K562 (cell line): Measurements from ENCODE around the gene RITA1. TPM values are rescaled to one million over a fixed set of nuclear protein-coding genes. Genes with fewer than 3 reads are reported as not detected.

ENCODE experiments used
- ATAC-seq: fragments of 200-7000 bp; cut with Tn5 transposase; 3 replicates; pipeline ENCODE4 v1.9.1; 2020; ENCODE audit warnings: moderate library complexity
- BruUV-seq: library from RNA; stranded (reverse); fragments of 400-500 nt; replicated peaks from 2 replicates; lab custom pipeline; 2021; lab: Mats Ljungman, UMichigan
- CTCF ChIA-PET: fragments of 300-600 bp; formaldehyde crosslinking; extraction: SDS; loops from one replicate; lab custom pipeline; 2021; ENCODE audit warnings: low intra/inter-chr PET ratio; lab: Yijun Ruan, JAX
- POLR2A ChIA-PET: fragments of 300-600, 350-650 bp; sonication (Branson Sonifier 250); formaldehyde crosslinking; extraction: SDS; loops from one replicate; lab custom pipeline; 2021; ENCODE audit warnings: antibody characterized with exemption, inconsistent platforms; lab: Yijun Ruan, JAX
- DNase-seq, 4 experiments: peaks; one replicate each; pipeline versions ENCODE4 v3.0.0 to v3.0.0-alpha.2; 2011 to 2018; ENCODE audit warnings: low spot score in 3 of 4, mixed read lengths in 3 of 4; ENCODE audit errors: extremely low read depth in 1 of 4
- FAIRE-seq: peaks from 2 replicates; lab custom pipeline; 2011; peaks lifted over from hg19 to GRCh38; lab: Jason Lieb, UNC
- H2AFZ ChIP-seq: 2 replicates; pipeline ENCODE4 v1.6.0; 2011; ENCODE audit warnings: low read depth, low read length, control low read depth, inconsistent platforms
- H3K27ac ChIP-seq: fragments of 200-600 bp; 3 replicates; pipeline ENCODE4 v1.8.0; 2011; ENCODE audit warnings: low read depth, mild to moderate bottlenecking, control low read depth, inconsistent platforms, low read length, moderate library complexity, mixed read lengths; ENCODE audit errors: extremely low read depth
- H3K27me3 ChIP-seq, 2 experiments: fragments of 300-600 bp in 1 of 2; 2 replicates in 1 of 2; 3 replicates in 1 of 2; pipeline versions ENCODE4 v1.6.0 to v1.8.0; 2011; ENCODE audit warnings: inconsistent platforms in 2 of 2, low read length in 2 of 2, mild to moderate bottlenecking in 1 of 2, mixed read lengths in 1 of 2, moderate library complexity in 1 of 2; ENCODE audit not compliant: control insufficient read depth in 2 of 2, insufficient read depth in 2 of 2
- H3K36me3 ChIP-seq: fragments of 300-600 bp; 3 replicates; pipeline ENCODE4 v1.8.0; 2011; ENCODE audit warnings: mild to moderate bottlenecking, low read length, inconsistent platforms; ENCODE audit not compliant: control insufficient read depth, insufficient read depth
- H3K4me1 ChIP-seq, 2 experiments: fragments of 200-600 bp in 1 of 2; replicated peaks in 1 of 2; 2 replicates in 1 of 2; 3 replicates in 1 of 2; pipeline versions ENCODE4 v1.5.1 to v1.8.0; 2011; ENCODE audit warnings: inconsistent platforms in 2 of 2, low read length in 2 of 2, mild to moderate bottlenecking in 1 of 2, mixed read lengths in 1 of 2, moderate library complexity in 1 of 2; ENCODE audit not compliant: control insufficient read depth in 2 of 2, insufficient read depth in 2 of 2
- H3K4me2 ChIP-seq: 2 replicates; pipeline ENCODE4 v1.6.1; 2011; ENCODE audit warnings: low read length, control low read depth, inconsistent platforms, mixed read lengths; ENCODE audit not compliant: insufficient read depth
- H3K4me3 ChIP-seq: fragments of 200-600 bp; sonication (generic), shearing (Covaris generic); 2 replicates; pipeline ENCODE4 v1.5.1; 2016; ENCODE audit warnings: control low read depth, inconsistent platforms
- H3K79me2 ChIP-seq: fragments of 200-600 bp; 3 replicates; pipeline ENCODE4 v1.8.0; 2011; ENCODE audit warnings: low read length, inconsistent platforms; ENCODE audit not compliant: control insufficient read depth, insufficient read depth
- H3K9ac ChIP-seq, 2 experiments: 2 replicates each; pipeline versions ENCODE4 v1.6.0 to v1.6.1; 2011; ENCODE audit warnings: low read depth in 2 of 2, low read length in 2 of 2, control low read depth in 1 of 2, inconsistent platforms in 1 of 2, mild to moderate bottlenecking in 1 of 2, mixed read lengths in 1 of 2; ENCODE audit not compliant: insufficient read depth in 1 of 2
- H3K9me1 ChIP-seq: one replicate; pipeline ENCODE4 v1.6.0; 2011; ENCODE audit warnings: inconsistent platforms, mild to moderate bottlenecking, low read length, moderate library complexity; ENCODE audit not compliant: control insufficient read depth, insufficient read depth
- H3K9me3 ChIP-seq: replicated peaks from 2 replicates; pipeline ENCODE4 v1.5.1; 2011; ENCODE audit warnings: low read depth, low read length, inconsistent platforms; ENCODE audit not compliant: control insufficient read depth, insufficient read depth
- H4K20me1 ChIP-seq: replicated peaks from 2 replicates; pipeline ENCODE4 v1.6.1; 2011; ENCODE audit warnings: low read length, inconsistent platforms, mixed read lengths; ENCODE audit not compliant: control insufficient read depth, insufficient read depth
- ARNT ChIP-seq, 2 experiments: fragments of 450-650 bp; IDR thresholded peaks; 2 replicates each; pipeline ENCODE4 v1.6.1; 2016; ENCODE audit warnings: mild to moderate bottlenecking in 1 of 2
- BRF1 ChIP-seq: IDR thresholded peaks from 3 replicates; pipeline ENCODE4 v1.6.1; 2011; ENCODE audit warnings: borderline replicate concordance, mild to moderate bottlenecking; ENCODE audit not compliant: insufficient read length; ENCODE audit errors: extremely low read depth
- CBX5 ChIP-seq: IDR thresholded peaks from 2 replicates; pipeline ENCODE4 v1.6.1; 2014; ENCODE audit warnings: low read depth, borderline replicate concordance
- CCNT2 ChIP-seq: IDR thresholded peaks from 2 replicates; pipeline ENCODE4 v1.6.1; 2011; ENCODE audit warnings: borderline replicate concordance, low read depth, mild to moderate bottlenecking, moderate library complexity, mixed read lengths, low read length; ENCODE audit not compliant: insufficient read length; ENCODE audit errors: extremely low read depth
- HDAC2 ChIP-seq: fragments of 450-650 bp; IDR thresholded peaks from 2 replicates; pipeline ENCODE4 v1.6.1; 2016; ENCODE audit warnings: mild to moderate bottlenecking
- KLF1 ChIP-seq: fragments of 450-650 bp; IDR thresholded peaks from 2 replicates; pipeline ENCODE4 v1.6.1; 2016; ENCODE audit warnings: missing genetic modification characterization, missing compliant biosample characterization
- MAFK ChIP-seq: IDR thresholded peaks from 2 replicates; pipeline ENCODE4 v1.6.1; 2011; ENCODE audit warnings: low read length, improper control_type of control experiment
- MCM2 ChIP-seq: fragments of 450-650 bp; IDR thresholded peaks from 2 replicates; pipeline ENCODE4 v1.6.1; 2017; ENCODE audit warnings: low read depth, mild to moderate bottlenecking
- MCM3 ChIP-seq: fragments of 450-650 bp; IDR thresholded peaks from 2 replicates; pipeline ENCODE4 v1.6.1; 2016
- NR1H2 ChIP-seq: sonication (generic); formaldehyde crosslinking; IDR thresholded peaks from 2 replicates; pipeline ENCODE4 v1.4.0; 2020; ENCODE audit warnings: mild to moderate bottlenecking, missing genetic modification reagents
- PHF20 ChIP-seq: fragments of 450-650 bp; IDR thresholded peaks from 2 replicates; pipeline ENCODE4 v1.6.1; 2018; ENCODE audit not compliant: partially characterized antibody
- PRPF4 ChIP-seq: fragments of 200-400 bp; formaldehyde crosslinking; IDR thresholded peaks from one replicate; pipeline ENCODE4 v1.6.1; 2017; ENCODE audit warnings: low read length, low read depth, mild to moderate bottlenecking; ENCODE audit not compliant: insufficient read depth, poor library complexity, severe bottlenecking
- YBX1 ChIP-seq: fragments of 450-650 bp; IDR thresholded peaks from 2 replicates; pipeline ENCODE4 v1.7.1; 2016; ENCODE audit warnings: mild to moderate bottlenecking
- ZNF121 ChIP-seq: sonication (generic); formaldehyde crosslinking; conservative IDR thresholded peaks from 2 replicates; pipeline ENCODE4 v1.8.0; 2022; ENCODE audit warnings: missing genetic modification reagents
- ZNF316 ChIP-seq: fragments of 450-650 bp; IDR thresholded peaks from 2 replicates; pipeline ENCODE4 v1.6.1; 2016
- WGBS: fragments of 100-300 bp; shearing (Covaris generic); methylation state at CpG from one replicate; pipeline ENCODE4 v1.1.6; 2016; ENCODE audit warnings: low coverage, mixed read lengths; ENCODE audit not compliant: insufficient coverage; ENCODE audit errors: missing lambda C conversion rate; 5-methylcytosine and 5-hydroxymethylcytosine counted together
- in situ Hi-C: fragments of 300-500 bp; cut with MboI; formaldehyde crosslinking; loops from 4 replicates; pipeline ENCODE4 v1.15.0; 2018; ENCODE audit warnings: inconsistent platforms, mixed read lengths
- intact Hi-C: fragments of 100-400 bp; cut with micrococcal nuclease; formaldehyde crosslinking; loops from 2 replicates; pipeline ENCODE4 v1.14.2; 2022
- polyA plus RNA-seq, 8 experiments: library from polyadenylated mRNA; depleted of rRNA in 4 of 8; stranded (reverse) in 5 of 8; unstranded in 3 of 8; fragments of >200 nt; fragmentation: Nextera tagmentation in 2 of 8; fragmentation: Illumina TruSeq in 1 of 8; extraction: Ambion mirVana in 2 of 8; extraction: Trizol in 1 of 8; gene quantifications; 2 replicates each; pipeline versions ENCODE4 v1.2.1 to v1.2.3, GENCODE V29; 2011 to 2014; ENCODE audit warnings: inconsistent platforms in 1 of 8, missing spikeins in 1 of 8
- total RNA-seq, 7 experiments: library from RNA; depleted of rRNA in 6 of 7; stranded (reverse); fragments of >200 nt in 6 of 7; fragmentation: Illumina TruSeq in 2 of 7; extraction: Trizol in 2 of 7; gene quantifications; 2 replicates each; pipeline versions ENCODE4 v1.2.1 to v1.2.3, GENCODE V29; 2011 to 2021; ENCODE audit warnings: low replicate concordance in 1 of 7
- TF ChIP-seq, protein P1 (sequence below): sonication (generic); formaldehyde crosslinking; IDR thresholded peaks from 2 replicates; pipeline ENCODE4 v1.5.0; 2020; ENCODE audit warnings: missing genetic modification reagents
- TF ChIP-seq, protein P2 (sequence below): fragments of 450-650 bp; formaldehyde crosslinking; IDR thresholded peaks from 2 replicates; pipeline ENCODE4 v1.4.0; 2020; ENCODE audit warnings: mild to moderate bottlenecking, moderate library complexity

The RITA1 gene
- total and polyA plus RNA-seq, 9 of the 15 experiments (the other 6 are each of a cell fraction or from before 2014, with no cell fraction given) = 2.8 to 40.4 (median 18.0) TPM

DNA sequence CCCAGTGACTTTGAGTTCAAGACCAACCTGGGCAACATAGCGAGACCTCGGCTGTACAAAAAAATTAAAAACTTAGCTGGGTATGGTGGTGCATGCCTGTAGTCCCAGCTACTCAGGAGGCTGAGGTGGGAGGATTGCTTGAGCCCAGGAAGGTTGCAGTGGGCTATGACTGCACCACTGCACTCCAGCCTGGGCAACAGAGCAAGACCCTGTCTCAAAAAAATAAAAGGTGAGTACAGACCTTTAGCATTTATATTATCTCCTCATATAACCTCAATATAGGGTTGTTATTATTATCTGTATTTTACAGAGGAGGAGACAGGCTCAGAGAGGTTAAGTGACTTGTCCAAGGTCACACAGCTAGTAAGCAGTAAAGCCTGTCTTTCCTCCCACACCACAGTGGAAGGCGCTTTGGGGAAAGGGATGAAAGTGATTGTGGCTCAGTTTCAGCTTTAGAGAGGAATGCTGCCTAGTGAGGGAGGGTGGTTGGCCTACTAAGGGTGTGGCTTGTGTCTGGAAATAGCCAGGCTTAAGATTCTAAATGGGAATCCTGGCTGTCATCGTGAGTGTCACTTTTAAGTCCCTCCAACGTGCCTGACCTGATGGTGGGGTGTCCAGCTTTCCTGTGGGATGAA is 43.0 kb downstream of the RITA1 start:
- CTCF ChIA-PET = no interaction called here
- TF ChIP-seq PRPF4 (no peak), HDAC2 (peak; percentile 54; the same call in 1 of the 2 replicates), CCNT2 (no peak), MCM3 (no peak), ARNT (IDR thresholded peaks at IDR 0.05) (no peak), NR1H2 (no peak), BRF1 (no peak), ZNF121 (peak; percentile 94), ZNF316 (no peak), YBX1 (no peak), CBX5 (no peak), MAFK (no peak), KLF1 (no peak), PHF20 (no peak), MCM2 (no peak)
- TF ChIP-seq, protein P1, sequence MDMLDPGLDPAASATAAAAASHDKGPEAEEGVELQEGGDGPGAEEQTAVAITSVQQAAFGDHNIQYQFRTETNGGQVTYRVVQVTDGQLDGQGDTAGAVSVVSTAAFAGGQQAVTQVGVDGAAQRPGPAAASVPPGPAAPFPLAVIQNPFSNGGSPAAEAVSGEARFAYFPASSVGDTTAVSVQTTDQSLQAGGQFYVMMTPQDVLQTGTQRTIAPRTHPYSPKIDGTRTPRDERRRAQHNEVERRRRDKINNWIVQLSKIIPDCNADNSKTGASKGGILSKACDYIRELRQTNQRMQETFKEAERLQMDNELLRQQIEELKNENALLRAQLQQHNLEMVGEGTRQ (CRISPR knock-in tag) = no peak
- TF ChIP-seq, protein P2, sequence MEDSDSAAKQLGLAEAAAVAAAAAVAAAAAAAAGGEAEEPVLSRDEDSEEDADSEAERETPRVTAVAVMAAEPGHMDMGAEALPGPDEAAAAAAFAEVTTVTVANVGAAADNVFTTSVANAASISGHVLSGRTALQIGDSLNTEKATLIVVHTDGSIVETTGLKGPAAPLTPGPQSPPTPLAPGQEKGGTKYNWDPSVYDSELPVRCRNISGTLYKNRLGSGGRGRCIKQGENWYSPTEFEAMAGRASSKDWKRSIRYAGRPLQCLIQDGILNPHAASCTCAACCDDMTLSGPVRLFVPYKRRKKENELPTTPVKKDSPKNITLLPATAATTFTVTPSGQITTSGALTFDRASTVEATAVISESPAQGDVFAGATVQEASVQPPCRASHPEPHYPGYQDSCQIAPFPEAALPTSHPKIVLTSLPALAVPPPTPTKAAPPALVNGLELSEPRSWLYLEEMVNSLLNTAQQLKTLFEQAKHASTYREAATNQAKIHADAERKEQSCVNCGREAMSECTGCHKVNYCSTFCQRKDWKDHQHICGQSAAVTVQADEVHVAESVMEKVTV (CRISPR knock-in tag) = no peak

More for the DNA sequence above, 43.0 kb downstream of the RITA1 start:
- no peak for DNase-seq
- POLR2A ChIA-PET = interaction anchor here (0.5 to 1.1 kb wide), 2 partner anchors 21 to 40 kb away, joined by 3 read pairs; no protein-coding TSS in a partner anchor
- no TSS peak for BruUV-seq
- H2AFZ ChIP-seq = no peak overlapping the region
- peaks cover 56% of the 10 kb centered on the region; the same call in 2 of the 3 replicates for H3K36me3 ChIP-seq
- no peaks in the 10 kb centered on the region for H4K20me1 ChIP-seq
- H3K4me2 ChIP-seq = no peak overlapping the region
- peak overlapping the region in 1 of 2 experiments; percentile 6; a peak in 1 of 4 replicates for H3K9ac ChIP-seq
- WGBS = 64% methylated on average over 5 of the region's 5 CpGs
- FAIRE-seq = no peak
- in situ Hi-C loops = no loop called here
- intact Hi-C loops = no loop called here
- peaks cover 5% of the 10 kb centered on the region for H3K9me1 ChIP-seq
- H3K79me2 ChIP-seq = no peaks in the 10 kb centered on the region
- peak overlapping the region; percentile 49; the same call in 1 of the 3 replicates for H3K27ac ChIP-seq
- no peak for ATAC-seq
- H3K4me3 ChIP-seq = no peak overlapping the region
- peaks cover 41 to 50% of the 10 kb centered on the region in 2 experiments for H3K4me1 ChIP-seq
- H3K27me3 ChIP-seq = no peaks in the 10 kb centered on the region; a peak in 1 of 5 replicates
- H3K9me3 ChIP-seq = peaks cover 9% of the 10 kb centered on the region
